PFSK-1 (cell line): ENCODE measurements around the gene ATAD3A.
A peak's percentile ranks its signal among the peaks of the same experiment; 100 is the strongest.

Source experiments
- FOXP2 ChIP-seq: optimal IDR thresholded peaks from 2 replicates; pipeline ENCODE3; 2011; ENCODE audit warnings: borderline replicate concordance, control low read depth, inconsistent platforms; ENCODE audit not compliant: insufficient read depth; ENCODE audit errors: extremely low read length, extremely low read depth
- POLR2AphosphoS5 ChIP-seq: IDR thresholded peaks from 2 replicates; pipeline ENCODE4 v1.6.1; 2012; ENCODE audit warnings: low read depth, mild to moderate bottlenecking, control low read depth, low read length, moderate library complexity
- SIN3A ChIP-seq: IDR thresholded peaks from 2 replicates; pipeline ENCODE4 v1.6.1; 2012; ENCODE audit warnings: mild to moderate bottlenecking, low read length, moderate library complexity, borderline replicate concordance; ENCODE audit not compliant: insufficient read depth
- TAF1 ChIP-seq: IDR thresholded peaks from 2 replicates; pipeline ENCODE4 v1.6.1; 2012; ENCODE audit warnings: low read length, control low read depth, borderline replicate concordance; ENCODE audit not compliant: insufficient read depth
- TF ChIP-seq, protein P1 (sequence below), 2 experiments: IDR thresholded peaks; 2 replicates each; pipeline versions ENCODE4 v1.6.1 to v1.8.0; 2011 to 2012; ENCODE audit warnings: low read depth in 2 of 2, low read length in 2 of 2, control low read depth in 1 of 2, inconsistent platforms in 1 of 2, mild to moderate bottlenecking in 1 of 2, moderate library complexity in 1 of 2; ENCODE audit not compliant: insufficient read depth in 1 of 2

The ATAD3A gene

DNA sequence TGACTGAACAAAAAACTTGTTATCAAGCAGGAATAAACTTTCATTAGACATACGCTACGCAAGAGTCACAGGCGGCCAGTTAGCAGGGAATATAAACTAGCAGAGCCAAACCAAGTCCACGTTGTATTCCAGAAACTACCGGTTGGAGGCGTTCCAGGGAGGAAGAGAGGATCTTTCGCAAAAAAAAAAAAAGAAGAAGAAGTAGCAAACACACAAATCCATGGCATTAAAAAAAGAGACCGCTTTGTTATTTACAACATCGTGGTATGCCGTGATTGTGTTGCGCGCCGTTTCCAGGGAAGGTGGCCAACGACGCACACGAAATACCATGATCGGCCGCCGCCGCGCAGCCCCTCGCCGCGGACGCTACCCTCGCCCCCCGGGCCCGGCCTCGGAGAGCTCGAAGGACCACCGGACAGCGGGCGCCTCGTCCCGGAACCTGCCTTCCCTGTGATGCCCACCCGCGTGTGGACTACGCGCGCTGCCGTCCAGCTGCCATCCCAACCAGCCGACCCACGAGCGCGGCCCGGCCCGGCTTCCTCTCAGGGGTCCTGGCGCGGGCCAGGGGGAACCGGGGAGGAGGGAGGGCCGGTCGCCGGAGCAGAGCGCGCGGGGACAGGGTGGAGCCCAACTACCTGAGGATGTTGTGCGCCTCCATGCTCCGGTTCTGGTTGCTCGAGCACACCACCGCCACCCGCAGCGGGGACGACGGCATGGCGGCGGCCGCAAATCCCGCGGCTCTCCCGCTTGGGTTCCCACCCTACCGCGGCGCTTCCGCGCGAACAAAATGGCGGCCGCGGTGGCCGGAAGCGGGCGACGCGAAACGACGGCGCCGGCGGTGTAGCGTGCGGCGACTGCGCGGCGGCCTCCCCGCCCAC lies 62.1 kb downstream of the ATAD3A start:
- TF ChIP-seq, protein P1, sequence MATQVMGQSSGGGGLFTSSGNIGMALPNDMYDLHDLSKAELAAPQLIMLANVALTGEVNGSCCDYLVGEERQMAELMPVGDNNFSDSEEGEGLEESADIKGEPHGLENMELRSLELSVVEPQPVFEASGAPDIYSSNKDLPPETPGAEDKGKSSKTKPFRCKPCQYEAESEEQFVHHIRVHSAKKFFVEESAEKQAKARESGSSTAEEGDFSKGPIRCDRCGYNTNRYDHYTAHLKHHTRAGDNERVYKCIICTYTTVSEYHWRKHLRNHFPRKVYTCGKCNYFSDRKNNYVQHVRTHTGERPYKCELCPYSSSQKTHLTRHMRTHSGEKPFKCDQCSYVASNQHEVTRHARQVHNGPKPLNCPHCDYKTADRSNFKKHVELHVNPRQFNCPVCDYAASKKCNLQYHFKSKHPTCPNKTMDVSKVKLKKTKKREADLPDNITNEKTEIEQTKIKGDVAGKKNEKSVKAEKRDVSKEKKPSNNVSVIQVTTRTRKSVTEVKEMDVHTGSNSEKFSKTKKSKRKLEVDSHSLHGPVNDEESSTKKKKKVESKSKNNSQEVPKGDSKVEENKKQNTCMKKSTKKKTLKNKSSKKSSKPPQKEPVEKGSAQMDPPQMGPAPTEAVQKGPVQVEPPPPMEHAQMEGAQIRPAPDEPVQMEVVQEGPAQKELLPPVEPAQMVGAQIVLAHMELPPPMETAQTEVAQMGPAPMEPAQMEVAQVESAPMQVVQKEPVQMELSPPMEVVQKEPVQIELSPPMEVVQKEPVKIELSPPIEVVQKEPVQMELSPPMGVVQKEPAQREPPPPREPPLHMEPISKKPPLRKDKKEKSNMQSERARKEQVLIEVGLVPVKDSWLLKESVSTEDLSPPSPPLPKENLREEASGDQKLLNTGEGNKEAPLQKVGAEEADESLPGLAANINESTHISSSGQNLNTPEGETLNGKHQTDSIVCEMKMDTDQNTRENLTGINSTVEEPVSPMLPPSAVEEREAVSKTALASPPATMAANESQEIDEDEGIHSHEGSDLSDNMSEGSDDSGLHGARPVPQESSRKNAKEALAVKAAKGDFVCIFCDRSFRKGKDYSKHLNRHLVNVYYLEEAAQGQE (IDR thresholded peaks at IDR 0.05; ENCODE audit: insufficient read depth in 1 of 2, low read depth in 2 of 2, low read length in 2 of 2), result no peak
- TF ChIP-seq POLR2AphosphoS5 (no peak), SIN3A (no peak), TAF1 (no peak), FOXP2 (peak; percentile 7)

DNA sequence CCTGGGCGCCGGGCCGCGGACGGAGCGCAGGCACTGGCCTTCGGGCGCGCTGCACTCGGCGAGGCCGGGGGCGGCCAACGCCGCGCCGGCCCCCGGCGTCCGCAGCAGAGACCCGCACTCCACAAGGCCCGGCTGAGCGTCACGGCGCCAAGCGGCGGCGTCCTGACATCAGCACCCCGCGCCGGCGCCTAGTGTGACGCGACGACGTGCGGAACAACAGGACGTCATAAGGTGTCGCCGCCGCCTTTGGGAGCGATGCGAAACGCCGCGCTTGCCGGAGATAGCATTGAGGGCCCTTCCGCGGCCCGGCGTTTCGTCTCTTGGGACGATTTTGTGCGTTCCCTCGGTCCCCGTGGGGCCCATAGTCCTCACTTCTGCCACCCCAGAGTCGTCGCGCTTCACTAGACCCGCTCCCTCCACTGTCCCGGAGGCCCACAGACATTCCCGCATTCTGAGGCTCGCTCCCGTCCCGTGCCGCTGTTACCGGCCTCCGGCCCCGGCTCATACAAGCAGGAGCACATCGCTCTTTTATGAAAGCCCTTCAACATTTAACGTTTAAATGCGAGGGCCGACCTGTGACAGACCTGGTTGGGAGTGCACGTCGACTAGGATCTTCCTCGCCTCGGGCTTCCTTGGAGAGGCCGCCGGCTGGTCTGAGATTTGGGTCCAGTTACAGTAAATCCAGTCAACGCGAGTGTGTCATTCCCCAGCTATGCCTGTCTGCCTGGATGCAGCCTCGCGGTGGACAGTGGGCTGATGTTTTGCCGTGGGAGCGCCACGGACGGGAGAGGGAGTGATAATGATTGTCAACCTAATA lies 63.0 kb downstream of the ATAD3A start, which contains the start of gene SSU72:
TSS of gene SSU72 (minus strand) at position 143 of the 817 bp plus-strand sequence. CDS start 306 bp downstream, outside the sequence.
- TF ChIP-seq TAF1 (peak; percentile 76; the same call in 1 of the 2 replicates), FOXP2 (peak; percentile 92), SIN3A (peak; percentile 68; the same call in 1 of the 2 replicates), POLR2AphosphoS5 (peak; percentile 88)
- TF ChIP-seq, protein P1 (IDR thresholded peaks at IDR 0.05; ENCODE audit: insufficient read depth in 1 of 2, low read depth in 2 of 2, low read length in 2 of 2), result no peak

DNA sequence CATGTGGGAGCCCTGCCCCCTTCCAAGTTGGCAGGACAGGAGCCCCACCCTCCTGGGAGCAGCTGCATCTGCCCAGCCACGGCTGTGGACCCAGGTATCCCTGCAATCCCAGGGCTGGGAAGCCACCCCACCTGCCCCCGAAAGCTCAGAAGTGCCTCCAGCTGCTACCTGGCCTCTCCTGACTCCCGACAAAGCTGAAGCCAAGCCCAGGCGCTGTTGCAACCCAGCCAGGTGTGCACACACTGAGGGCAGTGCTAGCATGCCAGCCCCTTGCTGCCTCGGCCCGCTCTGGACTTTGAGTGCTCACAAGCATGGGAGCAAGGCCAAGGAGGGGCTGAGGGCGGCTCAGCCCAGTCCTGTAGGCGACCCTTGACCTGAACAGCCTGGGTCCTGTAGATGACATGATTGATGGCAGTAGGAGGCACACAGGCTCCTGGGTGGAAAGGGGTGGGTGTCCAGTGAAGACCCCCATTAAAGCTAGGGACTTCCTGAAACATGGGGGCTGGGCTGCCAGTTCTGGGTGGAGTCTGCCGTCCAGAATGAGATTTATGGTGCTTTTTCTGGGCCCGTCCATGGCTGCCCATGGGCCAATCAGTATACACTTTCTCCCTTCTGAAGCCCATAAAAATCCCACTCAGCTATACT lies 65.5 kb downstream of the ATAD3A start:
- no peak for TF ChIP-seq TAF1
- TF ChIP-seq, protein P1 (IDR thresholded peaks at IDR 0.05; ENCODE audit: insufficient read depth in 1 of 2, low read depth in 2 of 2, low read length in 2 of 2), result no peak
- TF ChIP-seq FOXP2, result no peak
- no peak for TF ChIP-seq POLR2AphosphoS5
- TF ChIP-seq SIN3A, result no peak

DNA sequence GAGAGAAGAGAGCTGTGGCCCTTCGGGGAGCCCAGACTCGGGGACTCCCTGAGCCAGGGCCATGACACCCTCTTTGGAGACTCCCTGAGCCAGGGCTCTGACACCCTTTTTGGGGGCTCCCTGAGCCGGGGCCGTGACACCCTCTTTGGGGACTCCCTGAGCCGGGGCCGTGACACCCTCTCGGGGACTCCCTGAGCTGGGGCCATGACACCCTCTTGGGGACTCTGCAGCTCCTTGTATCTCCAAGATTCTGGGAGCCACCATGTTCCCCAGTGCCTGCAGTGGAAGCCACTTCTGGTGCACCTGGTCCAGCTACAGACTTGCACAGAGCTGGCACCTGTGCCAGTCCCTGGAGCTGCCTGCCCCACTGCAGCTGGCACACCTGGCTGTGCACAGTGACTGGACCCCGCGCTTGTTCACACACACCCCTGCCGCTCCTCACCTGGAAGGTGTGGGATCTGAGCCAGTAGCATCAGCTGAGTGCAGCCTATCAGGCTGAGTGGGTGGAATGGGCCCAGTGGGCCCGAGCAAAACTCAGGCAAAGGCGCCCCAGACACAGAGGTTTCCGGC lies 66.5 kb downstream of the ATAD3A start:
- TF ChIP-seq, protein P1 (IDR thresholded peaks at IDR 0.05; ENCODE audit: insufficient read depth in 1 of 2, low read depth in 2 of 2, low read length in 2 of 2), result no peak
- TF ChIP-seq FOXP2 (no peak), POLR2AphosphoS5 (no peak), TAF1 (no peak)
